Measurements from ENCODE around the gene ZNF786. TPM values are rescaled to one million over a fixed set of nuclear protein-coding genes. Genes with fewer than 3 reads are reported as not detected.

ZNF786 gene
- total RNA-seq, 6 donors from 2014 or later = 1.7 to 9.0 (median 7.6) TPM

DNA sequence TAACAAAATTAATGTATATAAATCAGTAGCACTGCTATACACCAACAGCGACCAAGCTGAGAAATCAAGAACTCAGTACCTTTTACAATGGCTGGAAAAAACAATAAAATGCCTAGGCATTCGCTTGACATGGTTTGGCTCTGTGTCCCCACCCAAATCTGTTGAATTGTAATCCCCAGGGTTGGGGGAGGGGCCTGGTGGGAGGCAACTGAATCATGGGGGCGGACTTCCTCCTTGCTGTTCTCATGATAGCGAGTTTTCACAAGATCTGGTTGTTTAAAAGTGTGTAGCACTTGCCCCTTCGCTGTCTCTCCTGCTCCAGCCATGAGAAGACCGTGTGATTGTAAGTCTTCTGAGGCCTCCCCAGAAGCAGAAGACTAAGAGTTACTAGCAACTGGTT lies 8.6 kb downstream of the ZNF786 start:
- Histone ChIP-seq H3K27me3 (no peaks in the 10 kb centered on the region), H3K4me3 (no peak overlapping the region), H3K4me1 (no peaks in the 10 kb centered on the region), H3K36me3 (peaks cover 0 to 14% (median 0%) of the 10 kb centered on the region in 4 donors), H3K9me3 (no peaks in the 10 kb centered on the region), H3K27ac (no peak overlapping the region)
- ATAC-seq (ENCODE audit: low FRiP score in 2 of 2) (no peak), DNase-seq (no peak)
- 88 to 95% methylated on average over 6 of the region's 6 CpGs for WGBS, 2 donors
- TF ChIP-seq POLR2AphosphoS5 (IDR thresholded peaks at IDR 0.05) (no peak), EP300 (IDR thresholded peaks at IDR 0.05) (no peak)

DNA sequence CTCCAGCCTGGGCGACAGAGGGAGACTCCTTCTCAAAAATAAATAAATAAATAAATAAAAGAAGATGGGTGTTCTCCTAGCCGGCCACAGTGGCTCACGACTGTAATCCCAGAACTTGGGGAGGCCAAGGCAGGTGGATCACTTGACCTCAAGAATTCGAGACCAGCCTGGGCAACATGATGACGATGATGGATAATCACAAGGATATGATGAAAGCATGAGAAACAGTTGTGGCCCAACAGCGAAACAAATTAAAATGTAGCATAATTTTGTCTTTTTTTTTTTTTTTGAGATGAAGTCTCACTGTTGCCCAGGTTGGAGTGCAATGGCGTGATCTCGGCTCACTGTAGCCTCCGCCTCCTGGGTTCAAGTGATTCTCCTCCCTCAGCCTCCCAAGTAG lies 12.9 kb downstream of the ZNF786 start:
- DNase-seq (no peak), ATAC-seq (ENCODE audit: low FRiP score in 2 of 2) (no peak)
- 79 to 85% methylated on average over 9 of the region's 9 CpGs for WGBS, 2 donors
- Histone ChIP-seq H3K36me3 (peaks cover 0 to 23% (median 3%) of the 10 kb centered on the region in 4 donors), H3K27ac (no peak overlapping the region), H3K4me3 (no peak overlapping the region), H3K27me3 (no peaks in the 10 kb centered on the region), H3K4me1 (no peaks in the 10 kb centered on the region), H3K9me3 (no peaks in the 10 kb centered on the region)
- TF ChIP-seq POLR2A (IDR thresholded peaks at IDR 0.05) = no peak
- no peak for TF ChIP-seq POLR2AphosphoS5 (IDR thresholded peaks at IDR 0.05)
- TF ChIP-seq EP300 (IDR thresholded peaks at IDR 0.05) = no peak
- TF ChIP-seq, protein P1, sequence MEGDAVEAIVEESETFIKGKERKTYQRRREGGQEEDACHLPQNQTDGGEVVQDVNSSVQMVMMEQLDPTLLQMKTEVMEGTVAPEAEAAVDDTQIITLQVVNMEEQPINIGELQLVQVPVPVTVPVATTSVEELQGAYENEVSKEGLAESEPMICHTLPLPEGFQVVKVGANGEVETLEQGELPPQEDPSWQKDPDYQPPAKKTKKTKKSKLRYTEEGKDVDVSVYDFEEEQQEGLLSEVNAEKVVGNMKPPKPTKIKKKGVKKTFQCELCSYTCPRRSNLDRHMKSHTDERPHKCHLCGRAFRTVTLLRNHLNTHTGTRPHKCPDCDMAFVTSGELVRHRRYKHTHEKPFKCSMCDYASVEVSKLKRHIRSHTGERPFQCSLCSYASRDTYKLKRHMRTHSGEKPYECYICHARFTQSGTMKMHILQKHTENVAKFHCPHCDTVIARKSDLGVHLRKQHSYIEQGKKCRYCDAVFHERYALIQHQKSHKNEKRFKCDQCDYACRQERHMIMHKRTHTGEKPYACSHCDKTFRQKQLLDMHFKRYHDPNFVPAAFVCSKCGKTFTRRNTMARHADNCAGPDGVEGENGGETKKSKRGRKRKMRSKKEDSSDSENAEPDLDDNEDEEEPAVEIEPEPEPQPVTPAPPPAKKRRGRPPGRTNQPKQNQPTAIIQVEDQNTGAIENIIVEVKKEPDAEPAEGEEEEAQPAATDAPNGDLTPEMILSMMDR (IDR thresholded peaks at IDR 0.05) = no peak

DNA sequence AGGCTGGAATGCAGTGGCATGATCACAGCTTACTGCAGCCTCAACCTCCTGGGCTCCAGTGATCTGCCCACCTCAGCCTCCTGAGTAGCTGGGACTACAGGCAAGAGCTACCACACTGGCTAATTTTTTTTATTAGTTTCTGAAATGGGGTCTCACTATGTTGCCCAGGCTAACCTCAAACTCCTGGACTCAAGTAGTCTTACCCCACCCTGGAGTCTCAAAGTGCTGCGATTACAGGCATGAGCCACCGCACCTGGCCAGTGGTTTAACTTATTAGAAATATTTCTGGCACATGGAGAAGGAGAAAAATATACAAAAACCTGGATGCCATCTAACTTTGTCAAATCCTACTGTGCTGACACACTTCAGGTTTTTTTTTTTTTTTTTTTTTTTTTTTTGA lies 15.2 kb downstream of the ZNF786 start:
- H3K36me3 ChIP-seq = peaks cover 8 to 45% (median 25%) of the 10 kb centered on the region in 4 donors
- no peaks in the 10 kb centered on the region for H3K9me3 ChIP-seq
- H3K27ac ChIP-seq = no peak overlapping the region
- TF ChIP-seq, protein P1 (IDR thresholded peaks at IDR 0.05) = no peak
- TF ChIP-seq POLR2AphosphoS5 (IDR thresholded peaks at IDR 0.05) (no peak), EP300 (IDR thresholded peaks at IDR 0.05) (no peak), POLR2A (IDR thresholded peaks at IDR 0.05) (no peak)
- DNase-seq (no peak), ATAC-seq (ENCODE audit: low FRiP score in 2 of 2) (no peak)
- H3K4me1 ChIP-seq = no peaks in the 10 kb centered on the region
- H3K27me3 ChIP-seq = no peaks in the 10 kb centered on the region
- WGBS, 2 donors = 96 to 100% methylated on average over 2 of the region's 2 CpGs
- H3K4me3 ChIP-seq = no peak overlapping the region

DNA sequence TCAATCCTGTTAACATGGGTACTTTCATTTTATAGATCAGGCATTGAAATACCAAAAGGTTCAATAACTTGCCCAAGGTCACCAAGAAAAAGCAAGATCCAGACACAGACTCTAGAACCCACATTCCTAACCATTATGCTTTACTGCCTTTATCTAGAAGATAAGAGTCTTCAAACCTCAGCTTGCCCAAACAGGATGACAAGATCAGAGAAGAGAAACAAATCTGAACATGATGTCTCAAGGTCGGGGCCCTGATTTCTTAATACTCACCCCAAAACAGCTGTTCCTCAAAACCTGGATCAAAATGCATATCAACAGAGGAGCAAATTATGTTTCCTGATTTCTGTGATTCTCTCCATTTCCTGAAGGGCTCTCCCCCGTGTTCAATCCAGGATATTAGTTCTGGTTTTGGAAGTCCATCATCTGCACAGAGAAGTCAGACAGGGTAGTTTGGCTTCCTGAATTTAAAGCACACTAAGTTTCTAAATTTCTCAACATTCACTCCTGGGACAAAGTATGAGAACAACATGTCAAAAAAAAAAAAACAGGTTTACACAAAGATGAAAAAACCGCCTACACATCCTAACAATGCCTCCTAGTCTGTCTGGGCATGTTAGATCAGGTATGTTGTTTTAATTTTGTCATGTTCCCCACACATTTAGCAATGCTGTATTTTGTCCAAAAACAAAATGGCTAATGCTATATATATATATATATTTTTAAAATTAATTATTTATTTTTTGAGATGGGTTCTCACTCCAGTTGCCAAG lies 16.2 kb downstream of the ZNF786 start:
- no peak for ATAC-seq (ENCODE audit: low FRiP score in 2 of 2)
- no peaks in the 10 kb centered on the region for H3K27me3 ChIP-seq
- 73 to 83% methylated on average over 3 of the region's 3 CpGs for WGBS, 2 donors

DNA sequence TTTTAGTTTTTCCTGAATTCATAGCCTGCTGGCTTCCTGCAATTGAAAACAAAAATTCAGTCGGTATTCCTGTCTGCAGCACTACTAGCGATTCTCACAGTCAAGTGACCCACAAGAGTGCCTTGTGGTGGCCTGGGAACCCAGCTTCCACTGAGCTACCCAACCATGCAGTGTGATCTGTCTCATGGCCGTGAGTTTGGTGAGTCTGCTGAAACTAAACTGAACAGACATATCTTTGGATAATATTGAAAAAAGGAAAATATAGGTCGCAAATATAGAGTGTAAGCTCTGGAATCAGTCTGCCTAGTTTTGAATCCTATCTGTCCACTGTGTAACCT lies 18.1 kb downstream of the ZNF786 start:
- Histone ChIP-seq H3K4me3 (no peak overlapping the region), H3K27me3 (no peaks in the 10 kb centered on the region), H3K9me3 (no peaks in the 10 kb centered on the region), H3K36me3 (peaks cover 8 to 50% (median 28%) of the 10 kb centered on the region in 4 donors), H3K27ac (peak overlapping the region in 1 of 4 donors; percentile 57), H3K4me1 (no peaks in the 10 kb centered on the region)
- ATAC-seq (ENCODE audit: low FRiP score in 2 of 2) (no peak), DNase-seq (no peak)
- 91 to 94% methylated on average over 4 of the region's 4 CpGs for WGBS, 2 donors
- TF ChIP-seq EP300 (IDR thresholded peaks at IDR 0.05) (no peak), POLR2A (IDR thresholded peaks at IDR 0.05) (no peak), POLR2AphosphoS5 (IDR thresholded peaks at IDR 0.05) (no peak)
- TF ChIP-seq, protein P1 (IDR thresholded peaks at IDR 0.05) = no peak

More for the DNA sequence above, 16.2 kb downstream of the ZNF786 start:
- Histone ChIP-seq H3K27ac (no peak overlapping the region), H3K4me3 (no peak overlapping the region), H3K9me3 (no peaks in the 10 kb centered on the region), H3K4me1 (no peaks in the 10 kb centered on the region), H3K36me3 (peaks cover 8 to 43% (median 28%) of the 10 kb centered on the region in 4 donors)
- DNase-seq = no peak
- TF ChIP-seq POLR2AphosphoS5 (IDR thresholded peaks at IDR 0.05) (no peak), POLR2A (IDR thresholded peaks at IDR 0.05) (no peak), EP300 (IDR thresholded peaks at IDR 0.05) (no peak)
- TF ChIP-seq, protein P1 (IDR thresholded peaks at IDR 0.05) = no peak

Measured in upper lobe of left lung (tissue), 6 donors.